SK-N-SH (cell line): ENCODE measurements around the gene CYP11A1. TPM values are rescaled to one million over a fixed set of nuclear protein-coding genes. Genes with fewer than 3 reads are reported as not detected.

Experiments used
- CTCF ChIA-PET: fragments of 300-600, 350-600 bp; formaldehyde crosslinking; extraction: SDS; loops from one replicate; lab custom pipeline; 2021; lab: Yijun Ruan, JAX
- POLR2A ChIA-PET: fragments of 350-600 bp; sonication (Branson Sonifier 250); formaldehyde crosslinking; extraction: SDS; loops from one replicate; lab custom pipeline; 2020; ENCODE audit warnings: antibody characterized with exemption, inconsistent platforms; lab: Yijun Ruan, JAX
- DNase-seq: peaks from one replicate; pipeline ENCODE4 v3.0.0; 2012
- H2AFZ ChIP-seq: fragments of 200-600 bp; sonication (generic); 2 replicates; pipeline ENCODE4 v1.8.1; 2016; ENCODE audit warnings: antibody characterized with exemption, mild to moderate bottlenecking, low read depth
- H3F3A ChIP-seq: fragments of 200-600 bp; sonication (generic); replicated peaks from 2 replicates; pipeline ENCODE3; 2016; ENCODE audit warnings: antibody characterized with exemption, mild to moderate bottlenecking; ENCODE audit not compliant: insufficient read depth
- H3K27ac ChIP-seq, 2 experiments: fragments of 200-500 bp in 1 of 2; fragments of 200-600 bp in 1 of 2; sonication (Bioruptor generic) in 1 of 2; sonication (generic), shearing (Covaris generic) in 1 of 2; 2 replicates each; pipeline versions ENCODE4 v1.5.1 to v1.6.1; 2014 to 2016; ENCODE audit warnings: low read depth in 2 of 2, inconsistent platforms in 1 of 2, low read length in 1 of 2, mild to moderate bottlenecking in 1 of 2, mixed read lengths in 1 of 2
- H3K27me3 ChIP-seq: fragments of 200-600 bp; sonication (generic), shearing (Covaris generic); 2 replicates; pipeline ENCODE4 v1.6.1; 2016; ENCODE audit warnings: mixed run types; ENCODE audit not compliant: insufficient read depth
- H3K36me3 ChIP-seq, 2 experiments: fragments of 200-500 bp in 1 of 2; fragments of 200-600 bp in 1 of 2; sonication (Bioruptor generic) in 1 of 2; sonication (generic) in 1 of 2; replicated peaks in 1 of 2; 2 replicates each; pipeline versions ENCODE3 to v1.5.1; 2014 to 2016; ENCODE audit warnings: low read length in 1 of 2, mild to moderate bottlenecking in 1 of 2; ENCODE audit not compliant: insufficient read depth in 2 of 2, control insufficient read depth in 1 of 2
- H3K4me1 ChIP-seq, 2 experiments: fragments of 200-500 bp in 1 of 2; fragments of 200-600 bp in 1 of 2; sonication (Bioruptor generic) in 1 of 2; sonication (generic), shearing (Covaris generic) in 1 of 2; 2 replicates each; pipeline versions ENCODE4 v1.5.1 to v1.6.1; 2014 to 2016; ENCODE audit warnings: low read depth in 1 of 2, low read length in 1 of 2, mixed run types in 1 of 2; ENCODE audit not compliant: insufficient read depth in 2 of 2, control insufficient read depth in 1 of 2
- H3K4me2 ChIP-seq: fragments of 200-600 bp; sonication (generic), shearing (Covaris generic); 2 replicates; pipeline ENCODE4 v1.6.1; 2017; ENCODE audit warnings: mixed run types
- H3K4me3 ChIP-seq, 2 experiments: fragments of 200-500 bp in 1 of 2; fragments of 200-600 bp in 1 of 2; sonication (Bioruptor generic) in 1 of 2; sonication (generic), shearing (Covaris generic) in 1 of 2; 2 replicates each; pipeline versions ENCODE4 v1.5.1 to v1.8.1; 2014 to 2016; ENCODE audit warnings: low read depth in 2 of 2, inconsistent platforms in 1 of 2, low read length in 1 of 2, mild to moderate bottlenecking in 1 of 2, mixed read lengths in 1 of 2, moderate library complexity in 1 of 2
- H3K79me2 ChIP-seq: fragments of 200-600 bp; sonication (generic); 2 replicates; pipeline ENCODE4 v1.8.1; 2017; ENCODE audit warnings: mild to moderate bottlenecking; ENCODE audit not compliant: insufficient read depth
- H3K9ac ChIP-seq: fragments of 200-600 bp; sonication (generic); 2 replicates; pipeline ENCODE4 v1.6.1; 2017; ENCODE audit warnings: mixed run types
- H3K9me2 ChIP-seq: fragments of 200-600 bp; sonication (generic); 2 replicates; pipeline ENCODE4 v1.6.1; 2017; ENCODE audit warnings: mixed run types
- H3K9me3 ChIP-seq: fragments of 200-600 bp; sonication (generic); 2 replicates; pipeline ENCODE4 v1.6.1; 2017; ENCODE audit warnings: mixed run types, mild to moderate bottlenecking, moderate library complexity
- H4K20me1 ChIP-seq: fragments of 200-600 bp; sonication (generic); 2 replicates; pipeline ENCODE4 v1.6.1; 2017; ENCODE audit warnings: mild to moderate bottlenecking, mixed run types; ENCODE audit not compliant: insufficient read depth
- MXI1 ChIP-seq: IDR thresholded peaks from 2 replicates; pipeline ENCODE4 v1.6.1; 2012; ENCODE audit warnings: mild to moderate bottlenecking, low read depth, low read length, improper control_type of control experiment
- NRF1 ChIP-seq: IDR thresholded peaks from 2 replicates; pipeline ENCODE4 v1.6.1; 2012; ENCODE audit warnings: low read depth, mild to moderate bottlenecking, low read length
- RAD21 ChIP-seq: IDR thresholded peaks from 2 replicates; pipeline ENCODE4 v1.6.1; 2012; ENCODE audit warnings: mild to moderate bottlenecking, low read length
- REST ChIP-seq: IDR thresholded peaks from 2 replicates; pipeline ENCODE4 v1.6.1; 2012; ENCODE audit warnings: mild to moderate bottlenecking, low read depth, low read length, moderate library complexity
- SMC3 ChIP-seq: IDR thresholded peaks from 2 replicates; pipeline ENCODE4 v1.6.1; 2012; ENCODE audit warnings: low read depth, low read length, improper control_type of control experiment
- WGBS: methylation state at CpG from one replicate; pipeline ENCODE4 v1.1.6; 2017; ENCODE audit warnings: low lambda C conversion rate; 5-methylcytosine and 5-hydroxymethylcytosine counted together
- polyA plus RNA-seq, 3 experiments: library from polyadenylated mRNA; depleted of rRNA; stranded (reverse); fragments of >200 nt; gene quantifications; 2 replicates each; pipeline ENCODE4 v1.2.3, GENCODE V29; 2012
- TF ChIP-seq, protein P1 (sequence below): fragments of 200-600 bp; sonication (generic); IDR thresholded peaks from 2 replicates; pipeline ENCODE4 v1.6.1; 2017; ENCODE audit warnings: antibody characterized with exemption, mild to moderate bottlenecking, moderate library complexity
- TF ChIP-seq, protein P2 (sequence below): fragments of 150-350 bp; IDR thresholded peaks from 2 replicates; pipeline ENCODE4 v1.6.1; 2016; ENCODE audit warnings: mild to moderate bottlenecking, low read depth, low read length

CYP11A1 gene
- polyA plus RNA-seq, 1 of the 3 experiments (the other 2 are of a cell fraction) = 0.08 TPM

- TF ChIP-seq, protein P1, sequence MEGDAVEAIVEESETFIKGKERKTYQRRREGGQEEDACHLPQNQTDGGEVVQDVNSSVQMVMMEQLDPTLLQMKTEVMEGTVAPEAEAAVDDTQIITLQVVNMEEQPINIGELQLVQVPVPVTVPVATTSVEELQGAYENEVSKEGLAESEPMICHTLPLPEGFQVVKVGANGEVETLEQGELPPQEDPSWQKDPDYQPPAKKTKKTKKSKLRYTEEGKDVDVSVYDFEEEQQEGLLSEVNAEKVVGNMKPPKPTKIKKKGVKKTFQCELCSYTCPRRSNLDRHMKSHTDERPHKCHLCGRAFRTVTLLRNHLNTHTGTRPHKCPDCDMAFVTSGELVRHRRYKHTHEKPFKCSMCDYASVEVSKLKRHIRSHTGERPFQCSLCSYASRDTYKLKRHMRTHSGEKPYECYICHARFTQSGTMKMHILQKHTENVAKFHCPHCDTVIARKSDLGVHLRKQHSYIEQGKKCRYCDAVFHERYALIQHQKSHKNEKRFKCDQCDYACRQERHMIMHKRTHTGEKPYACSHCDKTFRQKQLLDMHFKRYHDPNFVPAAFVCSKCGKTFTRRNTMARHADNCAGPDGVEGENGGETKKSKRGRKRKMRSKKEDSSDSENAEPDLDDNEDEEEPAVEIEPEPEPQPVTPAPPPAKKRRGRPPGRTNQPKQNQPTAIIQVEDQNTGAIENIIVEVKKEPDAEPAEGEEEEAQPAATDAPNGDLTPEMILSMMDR = peak; percentile 57
- TF ChIP-seq NRF1 = no peak
- TF ChIP-seq RAD21 = peak; percentile 42
- TF ChIP-seq MXI1 = 0 out of 2 replicates have a peak, but pooled peaks have one; percentile 16
- TF ChIP-seq, protein P2, sequence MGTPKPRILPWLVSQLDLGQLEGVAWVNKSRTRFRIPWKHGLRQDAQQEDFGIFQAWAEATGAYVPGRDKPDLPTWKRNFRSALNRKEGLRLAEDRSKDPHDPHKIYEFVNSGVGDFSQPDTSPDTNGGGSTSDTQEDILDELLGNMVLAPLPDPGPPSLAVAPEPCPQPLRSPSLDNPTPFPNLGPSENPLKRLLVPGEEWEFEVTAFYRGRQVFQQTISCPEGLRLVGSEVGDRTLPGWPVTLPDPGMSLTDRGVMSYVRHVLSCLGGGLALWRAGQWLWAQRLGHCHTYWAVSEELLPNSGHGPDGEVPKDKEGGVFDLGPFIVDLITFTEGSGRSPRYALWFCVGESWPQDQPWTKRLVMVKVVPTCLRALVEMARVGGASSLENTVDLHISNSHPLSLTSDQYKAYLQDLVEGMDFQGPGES = no peak
- TF ChIP-seq SMC3 = peak; percentile 39
- TF ChIP-seq REST = no peak
- ChIA-PET CTCF (interaction anchor here (0.5 to 8.4 kb wide), 21 partner anchors 8 to 963 kb away, joined by 3 to 265 read pairs (median 4); partner anchors contain the start of genes ISLR and ISLR2), POLR2A (interaction anchor here (0.6 to 1.4 kb wide), 2 partner anchors 21 to 184 kb away, joined by 3 read pairs; no protein-coding TSS in a partner anchor)
- H3K36me3 ChIP-seq = no peaks in the 10 kb centered on the region
- 66% methylated on average over 10 of the region's 13 CpGs for WGBS
- DNase-seq = peak; percentile 70
- H3K9ac ChIP-seq = no peak overlapping the region
- no peaks in the 10 kb centered on the region for H4K20me1 ChIP-seq
- no peaks in the 10 kb centered on the region for H3K79me2 ChIP-seq
- peaks cover 0 to 54% of the 10 kb centered on the region in 2 experiments; a peak in 1 of 4 replicates for H3K4me1 ChIP-seq
- H3F3A ChIP-seq = no peaks in the 10 kb centered on the region
- no peaks in the 10 kb centered on the region for H3K9me3 ChIP-seq
- no peaks in the 10 kb centered on the region for H3K27me3 ChIP-seq
- H3K9me2 ChIP-seq = no peaks in the 10 kb centered on the region
- no peak overlapping the region for H3K4me3 ChIP-seq
- H3K4me2 ChIP-seq = no peak overlapping the region
- peak overlapping the region in 1 of 2 experiments; percentile 81; a peak in 2 of 4 replicates for H3K27ac ChIP-seq
- H2AFZ ChIP-seq = no peak overlapping the region
These were observed 55.6 kb downstream of the CYP11A1 start for GRCh38 chr15:74311734-74312444.
